Measurements from ENCODE around the gene KPNB1. TPM values are rescaled to one million over a fixed set of nuclear protein-coding genes. Genes with fewer than 3 reads are reported as not detected.
A peak's percentile ranks its signal among the peaks of the same experiment; 100 is the strongest.

KPNB1 gene
- total RNA-seq, 1 donor from 2014 or later: 142 TPM

DNA sequence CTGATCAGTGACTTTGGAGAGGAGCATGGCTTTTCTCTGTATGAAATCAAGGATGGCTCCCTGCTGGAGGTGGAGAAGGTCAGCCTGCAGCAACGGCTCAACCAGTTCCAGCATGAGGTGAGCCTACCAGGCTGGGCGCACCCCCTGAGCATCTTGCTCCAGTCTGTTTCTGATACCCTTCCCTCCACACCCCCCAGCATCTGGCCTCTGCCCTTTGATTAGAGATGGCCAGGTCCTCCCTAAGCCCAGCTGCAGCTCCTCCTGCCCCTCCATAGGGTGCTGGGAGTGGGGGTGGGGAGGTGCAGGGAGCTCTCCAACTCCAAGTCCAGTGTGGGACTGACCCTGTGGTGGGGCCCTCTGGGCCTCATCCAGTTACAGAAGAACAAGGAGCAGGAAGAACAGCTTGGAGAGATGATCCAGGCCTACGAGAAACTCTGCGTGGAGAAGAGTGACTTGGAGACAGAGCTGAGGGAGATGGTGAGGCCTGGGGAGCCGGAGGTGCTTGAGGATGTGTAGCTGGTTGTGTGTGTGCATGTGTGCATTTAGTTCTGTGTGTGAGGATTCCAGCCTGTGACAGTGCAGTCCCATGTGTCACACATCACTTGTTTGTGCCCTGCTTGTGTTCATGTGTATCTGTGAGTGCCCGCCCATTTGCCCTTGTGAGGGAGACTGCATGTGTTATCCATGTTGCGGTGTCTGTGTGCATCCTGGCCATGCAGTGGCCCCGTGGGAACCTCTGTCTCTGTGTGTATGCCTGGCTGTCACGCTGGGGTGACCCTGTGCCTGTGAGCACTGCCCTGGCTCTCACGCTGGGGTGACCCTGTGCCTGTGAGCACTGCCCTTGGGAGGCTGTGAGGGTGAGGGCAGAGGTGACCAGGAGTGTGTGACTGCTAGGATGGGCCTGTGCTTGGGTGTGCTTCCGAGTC is 47.3 kb downstream of the KPNB1 start:
- no peak for DNase-seq

- DNase-seq: no peak
Measured at GRCh38 chr17:47697906-47698711, 48.4 kb downstream of the KPNB1 start.

- DNase-seq: no peak
Measured at GRCh38 chr17:47698749-47699535, 49.2 kb downstream of the KPNB1 start.

DNA sequence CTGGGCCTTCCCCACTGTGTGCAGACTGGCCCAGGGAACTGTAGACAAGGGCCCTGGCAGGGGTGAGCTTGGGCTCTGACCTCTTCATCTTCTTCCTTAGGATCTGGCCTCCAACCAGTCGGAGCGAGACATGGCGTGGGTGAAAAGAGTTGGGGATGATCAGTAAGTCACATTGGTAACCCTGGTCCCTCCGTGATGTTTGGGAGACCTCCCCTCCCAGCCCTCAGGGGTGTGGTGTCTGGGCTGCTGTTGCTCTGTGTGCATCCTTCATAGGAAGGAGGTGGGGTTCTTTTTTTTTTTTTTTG is 49.8 kb downstream of the KPNB1 start:
- DNase-seq: no peak

DNA sequence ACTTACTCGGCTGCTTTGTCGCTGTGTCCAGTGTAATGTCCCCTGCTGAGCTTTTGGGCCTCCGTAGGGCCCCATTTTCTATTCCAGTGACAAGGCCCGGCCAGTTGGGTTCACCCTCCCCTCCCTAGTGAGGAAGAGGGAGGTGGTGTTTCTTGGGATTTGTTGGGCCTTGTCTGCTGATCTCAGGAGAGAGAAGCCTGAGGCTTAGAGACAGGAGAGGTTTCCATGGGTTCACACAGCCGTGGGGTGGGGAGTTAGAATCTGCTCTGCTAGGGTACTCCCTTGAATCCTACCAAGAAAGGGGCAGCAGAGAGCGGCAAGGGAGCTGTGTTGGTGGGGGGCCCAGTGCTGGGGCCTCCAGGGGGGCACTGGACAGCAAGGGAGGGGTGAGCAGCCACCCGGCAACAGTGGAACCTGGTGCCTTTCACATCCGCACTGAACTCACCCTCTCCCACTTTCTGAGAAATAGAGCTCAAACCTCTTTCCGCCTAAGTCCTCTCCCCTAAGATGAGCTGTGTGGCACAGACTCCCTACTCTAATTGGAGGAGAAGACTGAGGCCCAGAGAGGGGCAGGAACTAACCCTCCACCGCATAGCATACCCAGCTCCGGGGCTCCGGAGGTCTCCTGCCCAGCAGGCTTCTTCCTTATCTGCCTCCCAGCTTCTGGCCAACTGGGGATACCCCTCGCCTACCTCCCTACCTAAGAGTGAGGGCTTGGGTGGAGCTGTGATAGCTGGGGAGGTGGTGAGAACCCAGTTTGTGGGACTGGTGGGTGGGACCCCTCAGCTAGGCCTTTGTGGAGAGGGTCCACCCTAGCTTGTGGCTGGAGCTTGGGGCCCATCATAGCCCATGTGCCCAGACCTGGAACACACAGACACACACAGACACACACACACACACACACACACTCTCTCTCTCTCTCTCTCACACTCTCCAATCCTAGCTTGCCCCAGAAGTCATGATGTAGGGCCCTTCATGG is 51.0 kb downstream of the KPNB1 start:
- no peak for DNase-seq

- DNase-seq: no peak
Measured at GRCh38 chr17:47701608-47702007, 51.9 kb downstream of the KPNB1 start.

- no peak for DNase-seq
Measured at GRCh38 chr17:47702391-47702995, 52.8 kb downstream of the KPNB1 start.

GRCh38 chr17:47703191-47703591 is 53.5 kb downstream of the KPNB1 start:
- DNase-seq: no peak

DNA sequence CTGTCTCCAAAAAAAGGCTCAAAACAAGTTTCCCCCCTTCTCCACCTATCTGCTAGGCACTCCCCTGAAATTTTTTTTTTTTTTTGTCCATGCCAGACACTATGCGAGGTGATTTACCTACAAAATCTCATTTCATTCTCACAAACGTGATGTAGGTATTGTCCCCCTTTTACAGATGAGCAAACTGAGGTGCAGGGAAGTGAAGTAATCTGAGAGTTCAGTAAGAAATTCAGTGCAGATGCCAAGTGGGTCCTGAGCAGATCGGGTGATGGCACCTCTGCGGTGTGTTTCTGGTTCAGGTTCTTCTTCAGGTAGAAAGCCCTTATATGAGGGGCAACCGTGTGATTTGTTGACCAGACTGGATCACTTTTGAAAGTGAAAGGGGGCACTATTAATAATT is 54.0 kb downstream of the KPNB1 start:
- no peak for DNase-seq

DNA sequence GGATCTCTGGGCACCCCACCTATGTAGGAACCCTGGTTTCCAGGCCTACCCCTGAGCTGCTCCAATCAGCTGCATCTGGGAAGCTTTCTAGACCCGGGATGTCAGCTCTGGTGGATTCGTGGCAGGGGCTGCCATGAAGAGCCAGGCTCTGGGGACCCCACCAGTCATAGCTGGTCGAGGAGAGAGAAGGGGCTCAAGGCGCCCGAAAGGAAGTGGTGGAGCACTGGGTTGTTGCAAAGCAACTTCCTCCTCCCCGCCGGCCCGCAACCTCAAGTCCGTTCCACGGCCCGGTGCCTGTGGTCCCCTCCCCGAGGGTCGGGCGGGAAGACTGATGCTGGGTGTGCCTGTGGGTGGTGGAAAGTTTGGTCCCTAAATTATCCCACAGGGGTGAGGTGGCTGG is 54.4 kb downstream of the KPNB1 start:
- no peak for DNase-seq

DNA sequence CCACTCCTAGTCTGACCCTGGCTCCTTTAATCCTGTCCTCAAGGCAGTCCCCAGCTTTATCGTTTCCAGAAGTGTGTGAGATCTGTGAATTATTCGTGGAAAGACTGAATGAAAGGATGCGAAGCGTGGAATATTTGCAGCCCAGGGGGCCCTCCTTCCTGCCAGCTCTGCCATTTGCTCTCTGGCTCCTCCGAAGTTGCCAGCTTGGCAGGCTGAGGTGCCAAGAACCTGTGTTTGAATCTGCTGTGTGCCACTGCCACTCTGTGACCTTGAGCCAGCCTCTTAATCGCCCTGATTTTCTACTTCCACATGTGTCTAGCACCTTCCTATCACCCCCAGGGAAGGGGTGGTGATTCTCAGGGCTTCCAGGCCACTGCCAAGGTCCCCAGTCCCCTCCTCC is 55.0 kb downstream of the KPNB1 start:
- no peak for DNase-seq

- DNase-seq: no peak
Measured at GRCh38 chr17:47705536-47706530, 56.1 kb downstream of the KPNB1 start.

DNA sequence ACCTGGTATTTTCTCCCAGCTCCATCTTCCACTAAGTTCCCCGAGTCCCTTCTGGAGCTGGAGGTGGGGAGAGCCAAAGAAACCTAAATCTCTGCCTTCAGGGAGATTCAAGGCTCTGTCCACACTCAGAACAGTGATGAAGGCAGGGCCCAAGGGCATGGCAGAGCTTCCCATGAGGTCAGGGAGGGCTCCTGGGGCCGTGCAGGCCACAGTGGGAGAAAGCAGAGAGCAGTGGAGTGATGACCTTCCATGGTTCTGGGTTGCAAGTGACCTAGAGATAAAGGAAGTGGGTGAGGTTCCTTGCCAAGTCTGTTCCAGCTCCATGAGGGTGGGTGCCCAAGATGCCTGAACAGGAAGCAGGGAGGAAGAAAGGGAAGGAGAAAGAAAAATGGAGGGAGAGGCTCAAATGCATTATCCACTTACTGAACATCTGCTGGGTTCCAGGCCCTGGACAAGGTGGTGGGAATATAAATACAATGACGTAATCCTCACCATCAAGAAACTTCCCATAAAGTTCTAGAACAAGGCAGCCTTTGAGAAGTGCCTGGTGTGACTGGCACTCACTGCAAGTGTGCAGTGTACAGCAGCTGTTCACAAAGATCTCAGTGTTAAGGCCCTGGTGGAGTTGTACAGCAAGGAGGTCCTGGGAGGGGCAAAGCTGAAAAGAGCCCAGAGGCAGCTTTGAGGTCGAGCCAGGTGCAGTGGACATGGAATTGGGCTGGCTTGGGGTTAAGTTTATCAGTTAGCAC is 57.5 kb downstream of the KPNB1 start:
- peak; percentile 37 for DNase-seq

DNA sequence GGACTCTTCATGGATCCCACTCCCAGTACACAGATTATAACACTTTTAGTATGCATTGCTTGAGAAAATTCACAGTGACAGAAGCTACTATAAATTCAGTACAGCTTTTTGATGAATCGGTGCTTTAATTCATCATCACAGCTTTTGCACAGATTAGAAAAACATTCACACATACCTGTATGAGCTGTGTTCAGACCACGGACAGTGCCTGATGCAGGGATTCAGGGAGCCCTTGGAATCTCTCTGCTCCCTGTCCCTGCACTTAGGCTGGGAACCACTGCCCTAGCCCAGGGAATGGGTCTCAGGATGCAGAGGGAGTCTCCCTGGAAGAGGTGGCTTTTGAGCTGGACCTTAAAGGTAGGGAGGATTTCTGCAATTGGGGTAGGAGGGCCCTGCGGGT is 58.2 kb downstream of the KPNB1 start:
- DNase-seq: no peak

GRCh38 chr17:47708312-47708863 is 58.7 kb downstream of the KPNB1 start:
- DNase-seq: no peak

DNA sequence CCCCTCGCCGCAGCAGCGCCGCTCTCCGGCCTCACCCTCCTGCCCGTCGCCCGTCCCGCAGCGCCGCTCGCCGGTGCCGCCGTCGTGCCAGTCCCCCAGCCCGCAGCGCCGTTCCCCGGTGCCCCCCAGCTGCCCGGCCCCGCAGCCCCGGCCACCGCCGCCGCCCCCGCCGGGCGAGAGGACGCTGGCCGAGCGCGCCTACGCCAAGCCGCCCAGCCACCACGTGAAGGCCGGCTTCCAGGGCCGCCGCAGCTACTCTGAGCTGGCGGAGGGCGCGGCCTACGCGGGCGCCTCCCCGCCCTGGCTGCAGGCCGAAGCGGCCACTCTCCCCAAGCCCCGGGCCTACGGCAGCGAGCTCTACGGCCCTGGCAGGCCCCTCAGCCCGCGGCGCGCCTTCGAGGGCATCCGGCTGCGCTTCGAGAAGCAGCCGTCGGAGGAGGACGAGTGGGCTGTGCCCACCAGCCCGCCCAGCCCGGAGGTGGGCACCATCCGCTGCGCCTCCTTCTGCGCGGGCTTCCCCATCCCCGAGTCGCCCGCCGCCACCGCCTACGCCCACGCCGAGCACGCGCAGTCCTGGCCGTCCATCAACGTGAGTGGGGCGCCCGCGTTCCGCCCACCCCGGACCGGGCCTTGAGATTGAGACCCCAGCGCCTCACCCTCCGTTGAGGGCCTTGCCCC is 59.3 kb downstream of the KPNB1 start:
- no peak for DNase-seq

DNA sequence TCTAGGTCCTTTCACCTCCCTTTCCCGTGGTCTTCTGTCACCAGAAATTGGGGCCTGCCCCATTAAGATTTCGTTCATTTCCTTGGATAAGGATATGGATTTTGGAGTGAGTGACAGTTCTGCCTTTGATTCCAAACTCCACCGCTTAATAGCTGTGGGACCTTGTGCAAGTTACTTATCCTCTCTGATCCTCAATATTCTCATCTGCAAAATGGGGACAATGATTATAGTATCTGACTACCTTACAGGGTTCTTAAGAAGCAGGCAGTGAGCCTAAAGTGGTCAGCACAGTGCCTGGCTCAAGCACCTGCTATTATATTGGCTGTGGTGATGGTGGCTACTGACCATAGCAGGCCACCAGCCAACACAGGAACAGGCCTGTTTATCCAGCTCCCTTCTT is 59.9 kb downstream of the KPNB1 start:
- no peak for DNase-seq

Measured in skin of body (tissue), 2 donors.